NCI-H2171 treated with DMSO at 0.1 percent for 48 hours (cell line): ENCODE measurements around the gene L2HGDH.

Experiments used
- DNase-seq: peaks from one replicate; lab custom pipeline; 2025; lab: John Stamatoyannopoulos, UW

L2HGDH gene

DNA sequence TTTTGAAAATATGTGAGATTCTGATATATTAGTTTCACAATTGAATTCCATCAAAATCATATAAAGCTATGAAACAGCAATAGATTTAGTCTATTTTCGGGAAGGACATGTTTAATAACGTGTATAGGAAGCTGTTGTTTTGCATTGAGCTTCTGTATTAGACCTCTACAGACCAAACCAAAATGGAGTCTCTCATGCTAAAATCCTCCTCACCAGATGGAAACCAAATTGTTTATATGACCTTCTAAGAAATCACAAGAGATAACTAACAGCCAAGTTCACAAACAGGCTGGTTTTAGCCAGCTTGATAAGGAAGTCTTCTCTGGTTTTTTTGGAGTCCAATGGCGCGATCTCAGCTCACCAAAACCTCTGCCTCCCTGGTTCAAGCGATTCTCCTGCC lies 23.9 kb downstream of the L2HGDH start:
- DNase-seq = no peak

DNA sequence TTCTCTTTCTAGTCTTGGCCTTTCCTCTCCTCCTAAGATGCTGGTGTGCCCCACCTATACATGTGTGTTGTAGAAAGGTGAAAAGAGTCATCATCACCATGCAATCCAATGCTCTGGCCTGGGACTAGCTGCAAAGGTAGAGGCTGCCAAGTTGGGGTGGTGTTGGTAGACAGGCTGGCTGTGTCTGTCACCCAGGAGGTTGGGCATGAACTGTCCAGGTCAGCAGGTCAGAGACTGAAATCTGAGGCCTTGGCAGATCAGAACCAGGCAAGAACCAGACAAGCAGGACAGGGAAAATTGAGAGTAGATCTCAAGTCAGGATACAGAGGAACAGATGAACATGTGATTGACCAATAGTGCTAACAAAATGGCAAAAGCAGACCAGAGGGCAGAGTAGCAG lies 26.2 kb downstream of the L2HGDH start:
- DNase-seq = no peak

DNA sequence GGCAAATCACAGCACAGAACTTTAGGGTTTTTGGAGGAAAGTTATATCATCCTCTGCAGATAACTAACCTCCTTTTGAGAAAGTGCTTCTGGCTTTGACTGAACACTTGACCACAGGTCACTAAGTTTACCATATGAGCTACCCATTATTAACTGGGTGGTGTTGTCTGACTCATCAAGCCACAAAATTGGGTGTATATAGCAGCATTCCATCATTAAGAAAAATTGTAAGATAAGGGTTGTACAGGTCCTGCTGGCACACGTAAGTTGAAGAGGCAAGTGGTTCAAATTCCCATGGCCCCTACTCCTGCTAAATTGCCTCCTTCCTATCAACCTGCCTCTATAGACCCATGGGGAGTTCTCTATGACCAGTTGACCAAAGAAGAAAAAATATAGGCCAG lies 39.5 kb downstream of the L2HGDH start:
- DNase-seq = no peak

DNA sequence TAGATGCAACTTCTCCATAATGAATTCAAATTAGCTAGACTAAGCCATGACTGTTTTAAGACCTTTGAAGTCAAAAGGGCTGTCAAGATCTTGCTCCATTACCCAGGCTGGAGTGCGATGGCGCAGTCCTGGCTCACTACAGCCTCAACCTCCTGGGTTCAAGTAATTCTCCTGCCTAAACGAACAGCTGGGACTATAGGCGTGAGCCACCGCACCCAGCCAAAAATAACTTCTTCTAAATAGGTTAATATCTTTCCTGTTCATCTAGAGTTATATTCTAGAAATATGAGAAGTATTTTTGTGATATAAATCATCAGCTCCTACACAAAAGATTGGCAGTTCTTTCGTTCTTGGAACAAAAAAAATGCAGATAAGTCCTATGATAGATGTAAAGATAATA lies 41.1 kb downstream of the L2HGDH start:
- DNase-seq = no peak

DNA sequence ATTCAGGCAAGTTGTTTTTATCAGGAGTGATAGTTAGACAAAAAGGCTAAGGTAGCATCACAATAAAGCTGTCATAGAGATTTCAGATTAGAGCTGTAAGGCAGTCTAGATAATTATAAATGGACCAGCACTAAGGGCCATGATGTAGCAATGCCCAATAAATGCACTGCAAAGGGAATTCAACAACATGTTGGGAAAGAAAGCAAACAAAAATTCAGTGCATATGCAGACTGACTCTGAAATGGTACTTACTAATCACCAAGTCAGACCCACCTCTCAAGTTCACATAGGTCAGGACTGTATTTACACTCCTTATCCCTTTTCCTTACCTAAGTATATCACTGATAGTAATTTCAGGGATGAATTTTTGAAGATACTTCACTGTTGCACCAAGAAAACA lies 47.0 kb downstream of the L2HGDH start:
- DNase-seq = no peak

DNA sequence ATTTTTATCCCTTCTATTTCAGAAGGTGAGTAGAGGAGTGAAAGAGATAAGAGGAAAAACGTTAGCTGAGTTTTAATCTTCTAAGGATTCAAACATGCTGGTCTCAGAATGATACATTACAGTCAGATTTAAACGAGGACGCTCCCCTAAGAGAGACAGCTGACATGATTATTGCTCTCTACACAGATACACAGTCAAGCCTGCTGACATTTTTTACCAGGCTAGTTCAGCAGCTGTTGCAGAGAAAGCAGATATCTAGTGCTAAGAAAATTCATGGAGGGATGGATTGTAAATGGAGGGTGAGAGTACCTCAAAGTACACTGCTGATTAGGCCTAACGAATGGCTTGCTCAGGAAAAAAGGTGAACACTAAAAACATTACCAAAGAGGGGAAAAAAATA lies 48.7 kb downstream of the L2HGDH start:
- DNase-seq = peak; percentile 50

DNA sequence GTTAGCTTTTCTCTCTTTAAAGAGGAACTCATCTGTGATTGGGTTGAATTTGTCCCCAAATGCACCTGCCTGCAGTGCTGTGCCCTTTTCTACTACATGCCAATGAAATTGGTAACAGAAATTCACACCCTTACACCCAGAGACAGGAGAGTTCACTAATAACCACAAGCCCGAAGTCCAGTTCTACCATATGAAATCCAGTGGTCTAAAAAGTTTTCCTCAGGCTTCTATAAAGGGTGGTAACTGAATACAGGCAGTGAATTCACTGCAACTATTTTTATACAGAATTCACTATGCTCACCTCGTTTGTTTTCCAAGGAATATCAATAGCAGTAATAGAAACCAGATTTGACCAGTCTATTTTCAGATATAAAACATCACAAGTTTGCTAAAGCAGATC lies 49.2 kb downstream of the L2HGDH start:
- DNase-seq = no peak

DNA sequence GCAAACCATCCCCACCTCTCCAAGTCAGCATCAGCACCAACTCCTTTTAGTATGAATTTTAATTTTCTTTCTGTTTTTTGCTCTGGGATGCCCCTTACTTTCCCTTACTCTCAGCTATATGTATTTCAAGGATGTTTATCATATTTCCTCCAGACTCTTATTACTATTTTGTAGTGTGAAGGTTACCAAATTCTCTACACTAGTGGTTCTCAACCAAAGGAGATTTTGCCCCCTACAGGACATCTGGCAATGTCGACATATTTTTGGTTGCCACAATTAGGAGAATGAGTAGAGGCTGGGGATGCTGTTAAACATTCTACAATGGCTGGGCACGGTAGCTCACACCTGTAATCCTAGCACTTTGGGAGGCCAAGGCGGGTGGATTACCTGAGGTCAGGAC lies 51.5 kb downstream of the L2HGDH start:
- no peak for DNase-seq

DNA sequence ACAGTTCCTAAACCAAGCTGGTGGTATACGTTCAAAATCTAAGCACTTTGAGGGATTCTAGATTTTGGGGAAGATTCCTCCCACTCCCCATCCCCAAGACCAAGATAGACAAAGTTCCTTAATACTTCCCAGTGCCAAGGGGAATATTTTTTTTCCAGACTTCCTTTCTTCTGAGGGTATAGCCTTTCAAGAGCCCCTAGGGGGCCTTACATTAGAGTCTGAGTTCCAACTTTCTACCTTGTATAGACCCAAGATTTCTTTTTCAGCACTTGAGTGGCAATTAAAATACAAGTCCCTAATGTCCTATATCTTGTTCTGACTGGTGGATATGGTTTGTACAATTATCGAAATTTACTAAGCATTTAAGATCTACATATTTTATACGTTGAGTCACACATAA lies 52.0 kb downstream of the L2HGDH start:
- no peak for DNase-seq

DNA sequence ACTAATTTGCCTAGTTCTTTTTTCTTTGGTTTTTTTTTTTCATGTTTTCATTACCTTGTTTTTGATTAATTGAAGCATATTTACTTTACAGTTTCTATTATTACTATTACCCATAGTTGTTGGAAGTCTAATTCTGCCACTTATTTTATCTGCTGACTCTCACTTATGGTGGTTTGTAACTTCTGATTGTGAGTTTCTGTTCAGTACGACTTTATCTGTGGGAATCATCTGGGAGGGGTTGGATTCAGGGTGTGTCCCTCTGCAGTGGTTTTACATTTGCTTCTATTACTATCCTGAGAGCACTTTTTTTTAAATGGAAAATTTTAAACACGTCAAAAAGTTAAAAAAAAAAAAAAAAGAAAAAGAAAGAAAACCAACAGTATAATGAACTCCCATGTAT lies 54.3 kb downstream of the L2HGDH start:
- no peak for DNase-seq

DNA sequence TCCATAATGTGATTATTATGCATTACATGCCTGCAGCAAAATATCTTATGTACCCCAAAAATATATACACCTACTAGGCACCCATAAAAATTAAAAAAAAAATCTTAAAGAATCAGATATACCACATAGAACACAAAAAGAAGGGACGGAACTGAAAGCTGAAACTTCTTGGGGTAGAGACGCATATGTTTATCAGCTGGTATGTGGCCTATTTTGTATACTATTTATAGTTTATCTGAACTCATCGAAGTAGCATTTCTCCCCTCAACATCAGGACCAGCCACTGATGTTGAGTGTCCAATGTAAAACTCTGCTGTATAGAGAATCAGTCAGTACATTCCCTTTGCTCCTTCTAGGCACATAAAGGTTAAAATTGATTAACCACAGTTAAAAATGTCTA lies 57.8 kb downstream of the L2HGDH start:
- DNase-seq = no peak

DNA sequence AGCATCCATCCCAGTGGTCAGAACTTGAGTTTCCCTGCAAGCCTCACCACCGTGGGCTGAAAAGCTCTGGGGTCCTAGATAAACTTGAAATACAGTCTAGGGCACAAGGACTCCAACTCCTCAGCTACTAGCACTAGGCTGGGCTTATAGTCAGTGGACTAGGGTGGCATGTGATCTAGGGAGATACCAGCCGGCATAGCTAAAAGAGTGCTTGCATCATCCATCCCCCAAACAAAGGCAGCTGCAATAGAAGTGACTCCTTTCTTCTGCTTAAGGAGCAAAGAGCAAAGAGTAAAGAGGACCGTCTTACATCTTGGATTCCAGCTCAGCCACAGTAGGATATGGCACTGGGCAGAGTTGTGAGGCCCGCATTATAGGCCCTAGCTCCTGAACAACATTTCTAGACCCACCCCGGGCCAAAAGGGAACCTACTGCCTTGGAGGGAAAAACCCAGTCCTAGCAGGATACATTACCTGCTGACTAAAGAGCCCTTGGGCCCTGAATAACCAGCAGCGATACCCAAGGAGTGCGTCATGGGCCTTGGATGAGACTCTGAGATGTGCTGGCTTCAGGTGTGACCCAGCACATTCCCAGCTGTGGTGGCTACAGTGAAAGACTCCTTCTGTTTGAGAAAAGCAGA lies 62.8 kb downstream of the L2HGDH start:
- no peak for DNase-seq

DNA sequence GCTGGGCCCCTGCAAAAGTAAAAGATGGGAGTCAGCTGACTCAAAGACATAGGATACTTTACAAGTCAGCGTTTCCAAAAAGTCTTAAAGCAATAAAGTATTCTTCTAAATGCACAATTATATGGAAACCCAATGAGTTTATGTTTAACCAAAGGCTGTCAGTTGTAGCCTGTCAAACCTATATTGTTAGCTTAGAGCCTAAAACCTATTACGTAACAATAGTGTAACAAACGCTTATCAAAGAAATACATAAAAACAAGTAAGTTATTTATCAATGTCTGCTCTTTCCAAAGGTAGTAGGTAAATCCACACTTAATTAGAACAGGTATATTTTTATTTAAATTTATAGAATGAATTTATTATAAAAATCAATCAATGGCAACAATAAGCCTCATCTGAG lies 64.8 kb downstream of the L2HGDH start:
- DNase-seq = no peak

DNA sequence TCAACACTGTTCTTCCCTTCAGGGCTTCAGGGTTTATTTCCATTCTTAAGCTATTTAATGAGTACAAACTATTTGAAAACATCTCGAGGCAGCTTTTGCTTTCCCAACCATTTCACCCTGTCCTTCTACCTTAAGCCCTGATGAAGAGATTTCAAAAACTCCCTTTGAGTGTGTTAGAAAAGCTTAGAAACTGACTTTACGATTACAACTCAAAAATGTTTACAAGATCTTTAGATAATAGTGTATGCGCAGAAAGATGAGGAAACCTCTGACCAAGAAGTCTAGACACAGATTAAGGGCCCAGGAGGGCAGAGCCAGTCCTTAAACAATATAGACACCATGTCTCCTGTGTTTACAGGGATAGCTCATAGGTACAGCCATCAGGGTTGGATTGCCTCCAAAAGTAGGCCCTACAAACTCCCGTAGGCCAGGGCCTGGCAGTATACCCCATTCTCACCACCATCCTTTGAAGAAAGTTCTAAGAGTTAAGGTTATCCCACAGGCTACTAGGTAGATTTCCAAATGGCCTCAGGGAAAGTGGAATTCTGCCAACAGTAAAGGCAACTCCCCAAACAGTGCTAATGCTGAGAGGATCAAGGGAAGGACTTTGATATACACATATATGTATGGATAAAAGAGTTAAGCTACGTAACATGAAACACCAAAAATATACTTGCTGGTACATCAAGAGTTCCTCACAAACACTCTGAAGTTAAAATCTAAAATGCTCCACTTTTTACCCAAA lies 69.3 kb downstream of the L2HGDH start:
- DNase-seq = no peak

DNA sequence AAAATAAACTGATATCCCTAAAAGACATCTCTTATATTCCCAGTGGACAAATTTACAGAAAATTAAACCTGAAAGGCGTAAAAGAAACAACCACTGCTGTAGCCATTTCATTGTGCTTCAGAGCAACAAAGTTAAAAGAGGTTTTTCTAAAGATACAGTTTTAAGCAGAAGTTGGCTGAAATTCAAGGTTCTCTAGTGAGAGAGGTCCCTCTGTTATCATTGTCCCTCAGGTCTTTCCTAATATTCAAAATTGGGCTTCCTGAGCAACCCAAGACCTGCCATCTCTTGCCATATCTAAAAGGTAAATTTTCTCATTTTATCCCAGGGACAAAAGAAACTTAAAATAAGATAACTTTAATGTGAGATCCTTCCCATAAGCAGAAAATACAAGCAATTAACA lies 69.9 kb downstream of the L2HGDH start:
- no peak for DNase-seq

DNA sequence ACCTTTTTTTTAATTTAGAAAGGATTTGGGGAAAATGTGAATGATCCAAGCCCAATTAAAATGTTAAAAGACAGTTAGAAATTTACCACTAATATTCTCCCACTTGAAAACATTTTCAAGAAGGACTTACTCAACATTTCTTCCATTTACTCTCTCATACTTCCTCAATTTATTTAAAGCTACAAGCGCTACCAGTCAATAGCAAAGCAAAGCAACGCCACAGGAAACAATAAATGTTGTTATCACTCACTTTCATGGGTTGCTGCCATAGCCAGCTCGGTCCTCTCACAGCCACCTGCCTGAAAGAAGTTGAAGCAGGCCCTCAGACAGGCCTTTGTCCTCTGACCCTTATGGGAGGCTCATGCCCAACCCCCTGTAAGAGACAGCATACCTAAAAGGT lies 74.6 kb downstream of the L2HGDH start:
- DNase-seq = no peak

DNA sequence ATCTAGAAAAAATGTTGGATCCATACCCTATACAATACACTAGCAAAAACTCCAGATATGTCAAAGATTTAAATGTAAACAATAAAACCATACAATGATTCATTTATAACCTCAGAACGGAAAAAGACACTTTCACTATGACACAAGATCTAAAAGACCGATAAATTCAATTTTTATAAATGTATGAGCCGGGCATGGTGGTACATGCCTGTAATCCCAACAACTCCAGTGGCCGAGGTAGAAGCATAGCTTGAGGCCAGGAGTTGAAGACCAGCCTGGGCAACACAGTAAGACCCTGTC lies 78.1 kb downstream of the L2HGDH start:
- DNase-seq = no peak

DNA sequence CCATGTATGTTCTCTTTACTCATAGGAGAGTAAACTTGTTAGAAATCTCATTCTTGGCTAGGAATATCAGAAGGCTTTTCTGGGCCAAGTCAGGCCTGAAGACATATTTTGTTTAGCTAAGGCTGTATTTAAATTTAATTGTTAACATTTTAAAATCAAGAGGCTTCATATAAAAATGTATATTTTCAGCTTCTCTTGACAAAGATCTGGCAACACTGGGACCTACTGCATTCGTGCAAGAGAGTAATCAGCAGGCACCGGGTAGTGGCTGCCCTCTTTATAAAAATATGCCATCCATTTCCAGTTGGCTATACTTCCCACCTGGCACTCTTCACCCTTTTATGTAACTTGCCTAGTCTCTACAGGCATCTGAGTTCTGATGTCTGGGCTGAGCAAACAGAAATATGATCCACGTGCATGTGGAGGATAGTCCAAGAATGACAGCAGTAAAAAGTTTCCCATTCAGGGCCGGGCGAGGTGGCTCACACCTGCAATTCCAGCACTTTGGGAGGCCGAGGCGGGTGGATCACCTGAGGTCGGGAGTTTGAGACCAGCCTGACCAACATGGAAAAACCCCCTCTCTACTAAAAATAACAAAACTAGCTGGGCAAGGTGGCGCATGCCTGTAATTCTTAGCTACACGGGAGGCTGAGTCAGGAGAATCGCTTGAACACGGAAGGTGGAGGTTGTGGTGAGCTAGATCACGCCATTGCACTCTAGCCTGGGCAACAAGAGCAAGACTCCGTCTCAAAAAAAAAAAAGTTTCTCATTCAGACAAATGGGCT lies 78.7 kb downstream of the L2HGDH start:
- DNase-seq = peak; percentile 85

DNA sequence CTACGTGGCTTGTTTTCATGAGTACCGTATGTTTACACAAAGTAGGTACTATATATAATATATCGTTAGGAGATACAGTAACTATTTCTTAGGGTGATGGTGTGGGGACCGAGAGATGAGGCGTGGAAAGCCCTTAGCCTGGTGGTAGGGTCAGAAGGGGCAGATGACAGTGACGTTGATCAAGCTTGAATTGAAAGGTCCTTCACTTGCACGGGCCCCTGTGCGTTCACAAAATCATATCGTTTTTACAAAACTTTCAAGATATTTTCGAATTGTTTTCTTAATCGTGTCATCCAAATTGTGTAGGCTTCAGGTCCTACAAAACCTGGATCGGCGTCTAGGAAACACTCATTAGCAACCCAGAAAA lies 79.8 kb downstream of the L2HGDH start:
- DNase-seq = no peak

DNA sequence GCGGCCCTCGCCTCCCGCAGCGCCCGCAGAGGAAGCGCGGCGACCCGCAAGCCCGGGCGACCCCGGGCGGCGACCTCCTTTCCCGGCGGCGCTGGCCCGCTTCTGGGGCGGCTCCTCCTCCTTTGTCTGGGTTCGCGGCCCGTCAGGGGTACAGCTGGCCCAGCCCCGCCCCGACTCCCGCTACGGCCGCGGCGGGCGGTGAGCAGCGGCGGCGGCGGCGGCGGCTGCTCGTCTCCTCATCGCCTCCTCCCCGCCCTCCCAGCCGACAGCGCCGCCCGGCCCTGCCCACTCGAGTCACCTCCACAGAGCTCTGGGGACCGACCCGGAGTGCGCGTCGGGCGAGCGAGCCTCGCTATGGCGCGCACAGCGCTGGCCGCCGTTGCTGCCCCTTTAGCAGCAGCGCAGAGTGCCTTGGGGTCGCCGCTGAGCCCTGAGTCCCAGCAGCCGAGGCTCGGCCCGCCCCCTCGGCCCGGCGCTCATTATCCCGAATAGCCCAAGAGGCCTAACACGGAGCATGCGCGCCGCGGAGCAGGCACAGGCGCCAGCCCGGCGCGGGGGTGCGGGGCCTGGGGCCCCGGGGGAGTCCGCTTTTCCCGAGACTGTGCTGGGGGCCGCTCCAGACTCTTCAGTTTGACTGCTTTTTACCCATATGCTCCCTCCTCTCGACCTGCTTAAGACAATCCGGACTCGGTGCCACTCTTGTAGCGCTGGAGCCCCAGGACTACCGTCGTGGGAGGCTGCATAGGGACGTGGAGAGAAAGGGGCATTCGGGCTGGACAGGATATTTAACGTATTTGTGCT lies 80.4 kb downstream of the L2HGDH start, which contains the start of gene SOS2:
Gene SOS2 (minus strand): TSS at position 104 of the 801 bp plus-strand sequence. CDS start 295 bp downstream, outside the sequence.
- peak; percentile 93 for DNase-seq

DNA sequence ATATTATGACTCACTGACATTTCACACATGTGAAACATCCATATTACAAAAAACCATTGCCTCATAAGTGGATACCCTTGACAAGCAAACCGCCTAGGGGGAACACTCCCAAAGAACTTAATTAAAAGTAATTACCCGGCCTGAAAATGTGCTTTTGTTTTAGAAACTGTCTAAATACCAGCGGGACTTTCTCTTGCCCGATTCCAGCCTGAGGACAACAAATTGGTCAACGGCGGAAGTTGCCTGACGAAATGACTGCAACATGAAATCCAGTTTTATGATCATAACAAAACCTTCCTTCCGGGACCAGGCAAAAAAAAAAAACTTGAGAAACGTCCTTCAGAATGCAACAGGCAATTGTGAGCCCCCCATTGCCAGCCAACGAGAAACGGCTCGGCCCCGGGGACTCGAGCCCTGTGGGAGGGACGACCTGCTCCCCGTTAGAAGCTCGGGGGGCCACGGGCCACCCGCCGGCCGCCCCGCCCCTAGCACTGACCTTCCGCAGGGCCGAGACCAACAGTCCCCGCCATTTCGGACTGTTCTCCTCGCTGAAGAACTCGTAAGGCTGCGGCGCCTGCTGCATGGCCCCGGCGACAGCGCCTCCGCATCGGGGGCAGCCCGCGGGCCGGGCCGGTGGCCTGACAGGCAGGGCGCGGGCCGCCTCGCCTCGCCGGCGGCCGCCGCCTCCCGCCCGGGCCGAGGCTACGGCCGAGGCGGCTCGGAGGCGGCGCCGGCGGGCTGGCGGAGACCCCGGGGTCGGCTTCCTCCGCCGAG lies 81.1 kb downstream of the L2HGDH start:
- peak; percentile 48 for DNase-seq

DNA sequence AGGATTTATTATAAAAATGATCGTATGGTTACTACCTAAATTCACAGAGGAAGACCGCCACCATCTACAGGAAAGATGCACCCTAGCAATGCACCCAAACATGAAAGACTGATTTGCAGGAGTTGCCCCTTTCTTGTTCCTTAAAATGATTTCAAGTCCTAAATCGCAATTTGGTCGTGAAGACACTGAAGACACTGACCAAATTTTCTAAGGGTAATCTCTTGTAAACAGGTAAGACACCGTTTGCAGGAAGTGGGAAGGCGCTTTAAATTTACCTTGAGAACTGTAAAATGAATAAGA lies 81.7 kb downstream of the L2HGDH start:
- DNase-seq = no peak
